Measurements from ENCODE around the gene APOB. TPM values are rescaled to one million over a fixed set of nuclear protein-coding genes. Genes with fewer than 3 reads are reported as not detected.

APOB gene
- total and polyA plus RNA-seq, 2 of the 13 experiments (the other 11 are each of a cell fraction or from before 2014, with no cell fraction given) = 1,569 to 2,515 TPM

GRCh38 chr2:21006423-21007128 lies 37.3 kb downstream of the APOB start (continued):
- TF ChIP-seq TEF (CRISPR knock-in tag; IDR thresholded peaks at IDR 0.05) (peak; percentile 55; the same call in 1 of the 2 replicates), MED1 (CRISPR knock-in tag; IDR thresholded peaks at IDR 0.05) (peak; percentile 54; the same call in 1 of the 2 replicates), NFIC (IDR thresholded peaks at IDR 0.05; ENCODE audit: low read length) (0 out of 2 replicates have a peak, but pooled peaks have one; percentile 21), ZNF784 (CRISPR knock-in tag; IDR thresholded peaks at IDR 0.05; ENCODE audit: borderline replicate concordance) (0 out of 2 replicates have a peak, but pooled peaks have one; percentile 42), PBX3 (CRISPR knock-in tag; IDR thresholded peaks at IDR 0.05; ENCODE audit: borderline replicate concordance) (peak; percentile 55; the same call in 1 of the 2 replicates), RBFOX2 (IDR thresholded peaks at IDR 0.05; ENCODE audit: low read depth, low read length) (peak; percentile 43), POGZ (CRISPR knock-in tag; IDR thresholded peaks at IDR 0.05) (peak; percentile 7; the same call in 1 of the 2 replicates), ZSCAN20 (CRISPR knock-in tag; IDR thresholded peaks at IDR 0.05; ENCODE audit: borderline replicate concordance) (peak; percentile 24; the same call in 1 of the 2 replicates), TOPORS (CRISPR knock-in tag; IDR thresholded peaks at IDR 0.05) (peak; percentile 84), CSRNP1 (CRISPR knock-in tag; IDR thresholded peaks at IDR 0.05) (peak; percentile 35; the same call in 1 of the 2 replicates), ESRRA (CRISPR knock-in tag; IDR thresholded peaks at IDR 0.05; ENCODE audit: low read depth) (0 out of 2 replicates have a peak, but pooled peaks have one; percentile 40), PHF5A (CRISPR knock-in tag; IDR thresholded peaks at IDR 0.05; ENCODE audit: low read depth, unreplicated experiment) (peak; percentile 88), RCOR2 (CRISPR knock-in tag; IDR thresholded peaks at IDR 0.05) (0 out of 2 replicates have a peak, but pooled peaks have one; percentile 12), TARDBP (CRISPR knock-in tag; IDR thresholded peaks at IDR 0.05) (peak; percentile 49; the same call in 1 of the 2 replicates), SALL1 (CRISPR knock-in tag; IDR thresholded peaks at IDR 0.05) (peak; percentile 26; the same call in 1 of the 2 replicates), STAT6 (CRISPR knock-in tag; IDR thresholded peaks at IDR 0.05; ENCODE audit: borderline replicate concordance) (0 out of 2 replicates have a peak, but pooled peaks have one; percentile 59), SMYD3 (CRISPR knock-in tag; IDR thresholded peaks at IDR 0.05) (peak; percentile 67), HBP1 (CRISPR knock-in tag; IDR thresholded peaks at IDR 0.05; ENCODE audit: low read depth) (no peak), ZFYVE20 (CRISPR knock-in tag; IDR thresholded peaks at IDR 0.05; ENCODE audit: borderline replicate concordance, low read depth) (no peak; the same call in 1 of the 2 replicates), ZMYM4 (CRISPR knock-in tag; IDR thresholded peaks at IDR 0.05) (0 out of 2 replicates have a peak, but pooled peaks have one; percentile 21)

Data from HepG2 (cell line).